Stimulated activated naive B cell treated with anti-CD40 and anti-IgM and Interleukin-4, amounts not matched to agents 10 μg/mL and 1 μg/mL and 100 μg/mL, for 72 hours (primary cell): Measurements from ENCODE around the gene IL18RAP.

Source experiments
- ATAC-seq, 2 donors: fragments of 150-1000 bp; cut with Tn5 transposase; replicated peaks; 2 replicates each; pipeline ENCODE4 v1.10.0; 2021; ENCODE audit warnings: moderate library complexity in 1 of 2
- DNase-seq: peaks from one replicate; pipeline ENCODE4 v3.0.0; 2021
- H3K27ac Mint-ChIP-seq: one replicate; pipeline ENCODE4 v1.8.0; 2022; ENCODE audit warnings: mild to moderate bottlenecking, mixed read lengths
- H3K27me3 Mint-ChIP-seq, 2 donors: one replicate each; pipeline ENCODE4 v1.8.0; 2022; ENCODE audit warnings: mixed read lengths in 2 of 2
- H3K36me3 Mint-ChIP-seq, 2 donors: one replicate each; pipeline ENCODE4 v1.8.0; 2022; ENCODE audit warnings: mixed read lengths in 2 of 2, mild to moderate bottlenecking in 1 of 2
- H3K4me1 Mint-ChIP-seq, 2 donors: one replicate each; pipeline ENCODE4 v1.8.0; 2022; ENCODE audit warnings: mixed read lengths in 2 of 2, mild to moderate bottlenecking in 1 of 2
- H3K4me3 Mint-ChIP-seq, 2 donors: one replicate each; pipeline ENCODE4 v1.8.0; 2022; ENCODE audit warnings: mild to moderate bottlenecking in 2 of 2, mixed read lengths in 2 of 2, moderate library complexity in 1 of 2
- H3K9me3 Mint-ChIP-seq, 2 donors: one replicate each; pipeline ENCODE4 v1.8.0; 2022; ENCODE audit warnings: mixed read lengths in 2 of 2, mild to moderate bottlenecking in 1 of 2

The IL18RAP gene

DNA sequence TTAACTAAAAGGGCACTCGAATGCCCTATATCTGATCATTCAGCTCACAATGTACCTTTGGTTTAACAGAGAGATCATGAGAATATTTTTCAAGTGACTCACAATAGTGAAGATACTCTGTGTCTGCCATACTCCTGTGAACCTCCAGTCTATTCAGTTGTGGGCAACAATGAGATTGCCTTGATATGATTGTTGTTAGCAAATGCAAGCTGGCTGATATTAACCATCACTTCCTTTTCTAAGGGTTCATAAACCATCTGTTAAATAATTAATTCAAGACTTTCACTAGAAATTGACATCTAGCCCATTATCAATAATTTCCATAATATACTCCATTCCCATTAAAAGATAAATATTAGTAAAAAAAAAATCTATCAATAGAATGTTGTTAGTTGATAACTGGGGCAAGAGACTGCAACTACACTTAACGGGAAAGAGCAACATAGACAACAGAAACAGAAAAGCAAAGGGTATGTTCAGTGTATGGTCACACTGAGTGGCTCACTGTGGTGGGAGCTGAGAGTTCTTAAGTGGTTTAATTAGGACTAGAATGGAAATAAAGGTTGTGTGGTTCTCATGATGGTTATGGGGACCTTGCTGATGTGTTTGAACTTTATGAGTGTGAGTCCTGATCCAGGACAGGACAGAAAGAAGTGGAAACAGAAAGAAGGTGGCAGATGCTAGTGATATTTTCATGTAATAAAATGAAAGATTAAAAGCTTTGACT, 11.9 kb downstream of the IL18RAP start:
- peak; percentile 29 to 31 for ATAC-seq
- Mint-ChIP-seq H3K27ac (no peak overlapping the region), H3K9me3 (no peaks in the 10 kb centered on the region), H3K36me3 (no peaks in the 10 kb centered on the region), H3K27me3 (no peaks in the 10 kb centered on the region), H3K4me3 (no peak overlapping the region), H3K4me1 (peaks cover 13 to 17% of the 10 kb centered on the region in 2 donors)
- DNase-seq, result no peak

DNA sequence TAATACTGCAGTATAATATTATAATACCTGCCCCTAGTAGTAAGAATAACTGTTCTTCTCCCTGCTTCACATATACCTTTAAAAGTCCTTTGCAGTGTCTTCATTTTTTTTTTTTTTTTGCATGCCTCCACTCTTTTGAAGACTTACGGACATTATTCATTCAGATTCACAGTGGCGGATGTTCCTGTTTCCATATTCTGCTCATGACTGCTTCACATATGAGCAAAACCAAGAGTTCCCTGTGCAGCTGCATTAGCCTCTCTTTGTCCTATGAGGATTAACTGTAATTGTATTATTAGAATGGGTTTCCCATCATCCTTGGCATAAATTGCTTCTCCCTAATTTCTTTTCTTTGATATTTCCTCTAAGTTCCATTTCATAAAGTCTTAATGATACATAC, 12.8 kb downstream of the IL18RAP start:
- H3K27ac Mint-ChIP-seq, result no peak overlapping the region
- H3K4me3 Mint-ChIP-seq, result peak overlapping the region in 1 of 2 donors; percentile 37
- no peaks in the 10 kb centered on the region for H3K36me3 Mint-ChIP-seq
- DNase-seq, result no peak
- no peaks in the 10 kb centered on the region for H3K27me3 Mint-ChIP-seq
- peaks cover 13 to 17% of the 10 kb centered on the region in 2 donors for H3K4me1 Mint-ChIP-seq
- H3K9me3 Mint-ChIP-seq, result no peaks in the 10 kb centered on the region
- no peak for ATAC-seq

DNA sequence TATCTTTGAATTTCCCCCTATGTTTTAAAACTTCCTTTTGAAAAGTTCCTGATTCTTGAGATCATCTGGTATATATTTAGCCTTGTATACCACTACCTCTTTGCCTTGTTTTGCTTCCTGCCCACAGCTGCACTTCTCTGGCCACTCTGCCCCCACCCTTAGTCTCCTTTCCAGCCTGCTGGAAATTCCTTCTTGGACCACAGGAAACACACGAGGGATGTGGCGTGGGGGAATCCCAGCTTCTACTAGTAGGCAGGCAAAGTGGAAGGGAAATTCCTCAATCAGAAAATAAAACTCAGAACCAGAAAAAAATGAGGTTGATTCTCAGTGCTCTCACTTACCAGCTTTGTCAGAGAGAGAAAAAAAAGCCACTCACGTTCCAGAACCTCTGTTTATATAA, 13.4 kb downstream of the IL18RAP start:
- H3K27me3 Mint-ChIP-seq, result no peaks in the 10 kb centered on the region
- ATAC-seq, result peak; percentile 36 to 53
- no peak overlapping the region for H3K27ac Mint-ChIP-seq
- peaks cover 13 to 17% of the 10 kb centered on the region in 2 donors for H3K4me1 Mint-ChIP-seq
- no peaks in the 10 kb centered on the region for H3K36me3 Mint-ChIP-seq
- no peak for DNase-seq
- H3K4me3 Mint-ChIP-seq, result peak overlapping the region; percentile 13 to 37
- H3K9me3 Mint-ChIP-seq, result no peaks in the 10 kb centered on the region

DNA sequence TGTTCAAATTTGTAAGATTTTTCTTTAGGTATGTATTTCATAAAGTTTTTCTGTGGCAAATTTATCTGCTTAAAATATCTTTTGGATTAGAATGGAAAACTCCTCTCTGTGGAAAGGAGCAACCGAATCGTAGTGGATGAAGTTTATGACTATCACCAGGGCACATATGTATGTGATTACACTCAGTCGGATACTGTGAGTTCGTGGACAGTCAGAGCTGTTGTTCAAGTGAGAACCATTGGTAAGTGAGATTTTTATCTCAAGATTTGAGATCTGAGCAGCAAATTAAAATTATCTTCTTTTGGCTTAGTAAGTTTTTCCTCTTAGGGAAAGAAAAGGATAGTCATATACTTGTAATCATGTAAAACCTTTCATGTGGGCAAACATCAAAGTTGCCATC, 14.2 kb downstream of the IL18RAP start:
- H3K27me3 Mint-ChIP-seq, result no peaks in the 10 kb centered on the region
- no peaks in the 10 kb centered on the region for H3K36me3 Mint-ChIP-seq
- H3K4me3 Mint-ChIP-seq, result no peak overlapping the region
- DNase-seq, result no peak
- peaks cover 12 to 17% of the 10 kb centered on the region in 2 donors for H3K4me1 Mint-ChIP-seq
- no peak for ATAC-seq
- no peaks in the 10 kb centered on the region for H3K9me3 Mint-ChIP-seq
- H3K27ac Mint-ChIP-seq, result no peak overlapping the region

DNA sequence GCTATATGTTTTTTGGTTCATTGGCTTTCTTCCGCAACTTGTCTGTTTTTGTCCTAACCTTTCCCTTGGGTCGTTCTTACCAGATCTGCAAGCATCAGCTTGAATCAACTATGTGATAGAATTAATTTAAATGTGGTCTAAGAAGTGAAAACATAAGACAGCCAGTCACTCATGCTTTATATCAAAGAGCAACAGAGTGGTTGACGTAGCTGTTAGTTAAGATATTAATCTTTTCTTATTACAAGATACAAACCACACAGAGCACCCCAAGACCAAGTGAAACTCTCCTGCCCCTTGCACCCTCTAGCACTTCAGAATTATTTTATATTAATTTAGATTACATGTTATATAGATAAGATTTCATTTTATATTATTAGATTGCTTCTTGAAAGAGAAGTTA, 15.2 kb downstream of the IL18RAP start:
- H3K27me3 Mint-ChIP-seq, result no peaks in the 10 kb centered on the region
- peaks cover 12 to 20% of the 10 kb centered on the region in 2 donors for H3K4me1 Mint-ChIP-seq
- H3K27ac Mint-ChIP-seq, result no peak overlapping the region
- DNase-seq (no peak), ATAC-seq (no peak)
- H3K9me3 Mint-ChIP-seq, result no peaks in the 10 kb centered on the region
- no peak overlapping the region for H3K4me3 Mint-ChIP-seq
- H3K36me3 Mint-ChIP-seq, result no peaks in the 10 kb centered on the region

DNA sequence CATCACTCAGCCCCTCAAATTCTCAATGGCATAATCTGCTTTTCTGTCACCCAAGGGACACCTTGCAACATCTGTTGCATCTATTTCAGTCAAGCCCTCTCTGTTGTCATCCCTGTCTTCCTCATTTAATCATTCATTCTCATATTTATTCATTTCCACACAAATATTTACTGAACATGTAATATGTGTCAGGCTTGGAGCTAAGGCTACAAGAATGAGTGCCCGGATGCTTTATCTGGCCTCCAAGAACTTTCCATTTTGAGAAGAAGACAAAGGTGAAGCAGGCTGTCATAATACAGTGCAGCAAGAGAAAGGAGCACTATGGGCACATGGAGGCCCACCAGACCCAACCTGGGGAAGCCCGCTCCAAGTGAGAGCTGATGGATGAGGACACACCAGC, 15.6 kb downstream of the IL18RAP start:
- Mint-ChIP-seq H3K27me3 (no peaks in the 10 kb centered on the region), H3K27ac (no peak overlapping the region), H3K4me3 (no peak overlapping the region), H3K36me3 (no peaks in the 10 kb centered on the region), H3K9me3 (no peaks in the 10 kb centered on the region), H3K4me1 (peaks cover 12 to 21% of the 10 kb centered on the region in 2 donors)
- ATAC-seq (no peak), DNase-seq (no peak)

DNA sequence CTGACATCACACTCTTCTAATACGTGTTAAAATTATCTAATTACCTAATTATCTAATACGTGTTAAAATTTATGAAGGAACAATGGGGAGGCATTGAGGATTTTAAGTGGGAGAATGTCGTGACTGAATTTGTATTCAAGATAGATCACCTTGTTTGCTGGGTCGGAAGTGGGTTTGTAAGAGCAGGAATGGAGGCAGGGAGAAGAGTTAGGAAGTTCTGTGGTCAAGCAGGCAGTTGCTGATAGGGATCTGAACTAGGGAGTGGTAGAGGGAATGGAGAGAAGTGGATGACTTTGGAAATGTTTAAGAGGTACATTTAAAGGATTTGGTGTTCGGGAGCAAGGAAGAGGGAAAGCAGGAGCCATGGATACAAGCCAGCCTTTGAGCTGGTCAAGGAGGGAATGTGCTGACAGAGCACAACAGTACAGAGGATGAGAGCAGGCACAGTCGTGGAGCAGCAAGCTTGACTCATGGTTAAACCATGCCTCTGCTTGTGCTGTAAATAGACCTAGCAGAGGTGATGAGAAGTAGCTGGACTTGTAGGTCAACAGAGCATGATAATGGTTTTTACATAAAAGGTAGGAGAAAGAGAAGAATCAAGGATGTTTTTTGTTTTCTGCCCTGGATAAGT, 16.2 kb downstream of the IL18RAP start:
- ATAC-seq, result no peak
- no peaks in the 10 kb centered on the region for H3K9me3 Mint-ChIP-seq
- no peaks in the 10 kb centered on the region for H3K27me3 Mint-ChIP-seq
- no peak for DNase-seq
- H3K4me3 Mint-ChIP-seq, result no peak overlapping the region
- H3K4me1 Mint-ChIP-seq, result peaks cover 12 to 21% of the 10 kb centered on the region in 2 donors
- H3K27ac Mint-ChIP-seq, result no peak overlapping the region
- H3K36me3 Mint-ChIP-seq, result no peaks in the 10 kb centered on the region

DNA sequence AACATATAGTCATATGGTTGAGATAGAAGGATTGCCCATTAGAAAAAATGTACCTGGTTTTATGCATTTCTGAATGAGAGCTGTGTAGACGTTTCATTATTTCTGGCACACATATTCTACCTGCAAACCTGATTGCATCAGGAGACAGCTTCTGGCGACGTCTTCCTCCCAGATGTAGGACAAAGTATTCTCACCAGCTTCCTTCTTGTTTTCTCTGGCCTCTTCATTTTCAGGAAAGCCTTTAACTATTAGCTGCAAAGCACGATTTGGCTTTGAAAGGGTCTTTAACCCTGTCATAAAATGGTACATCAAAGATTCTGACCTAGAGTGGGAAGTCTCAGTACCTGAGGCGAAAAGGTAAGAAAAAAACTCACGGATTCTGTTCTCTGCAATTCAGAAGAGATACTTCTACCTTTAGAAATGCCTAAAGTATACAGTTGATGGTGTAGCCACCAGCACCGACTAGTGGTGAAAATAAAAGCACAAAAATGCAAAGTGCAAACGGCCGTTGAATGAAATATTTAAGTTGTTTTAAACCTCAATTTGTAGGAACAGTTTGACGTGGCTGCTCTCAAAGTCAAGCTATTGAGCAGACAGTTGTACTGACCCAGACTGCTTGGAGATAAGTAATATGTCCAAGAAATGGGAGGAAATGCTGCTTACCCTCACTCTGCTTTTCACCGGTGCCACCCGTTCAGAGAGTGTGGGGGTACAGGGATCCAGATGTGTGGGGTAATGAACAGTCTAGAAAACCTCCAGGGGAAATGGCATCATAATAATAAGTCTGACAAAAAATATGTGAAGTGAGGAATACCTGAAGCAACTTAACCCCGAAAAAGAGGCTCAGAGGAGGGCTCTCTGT, 20.2 kb downstream of the IL18RAP start:
- no peak overlapping the region for H3K4me3 Mint-ChIP-seq
- H3K27me3 Mint-ChIP-seq, result peaks cover 0 to 5% of the 10 kb centered on the region in 2 donors

DNA sequence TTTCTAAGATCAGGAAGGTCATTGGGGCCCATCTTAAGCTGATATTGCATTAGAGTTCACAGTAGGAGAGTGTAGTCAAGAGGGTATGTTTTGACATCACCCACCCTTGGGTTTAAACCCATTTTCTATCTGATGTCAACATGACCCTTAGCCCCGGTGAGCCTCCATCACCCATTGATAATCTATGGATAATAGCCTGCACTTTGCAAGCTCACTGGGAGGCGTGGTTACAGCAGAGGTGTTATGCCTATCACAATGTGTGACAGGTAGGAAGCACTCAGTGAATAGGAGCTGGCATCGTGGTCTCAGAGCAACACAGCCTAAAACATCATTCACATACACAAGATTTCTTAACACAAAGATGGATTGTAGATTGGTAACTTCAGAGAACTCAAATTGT, 21.3 kb downstream of the IL18RAP start:
- peaks cover 0 to 5% of the 10 kb centered on the region in 2 donors for H3K27me3 Mint-ChIP-seq
- H3K4me3 Mint-ChIP-seq, result no peak overlapping the region
- no peaks in the 10 kb centered on the region for H3K9me3 Mint-ChIP-seq
- no peak for ATAC-seq
- peaks cover 0 to 5% of the 10 kb centered on the region in 2 donors for H3K4me1 Mint-ChIP-seq
- no peak for DNase-seq
- H3K27ac Mint-ChIP-seq, result no peak overlapping the region
- H3K36me3 Mint-ChIP-seq, result no peaks in the 10 kb centered on the region

More for the DNA sequence above, 20.2 kb downstream of the IL18RAP start:
- H3K36me3 Mint-ChIP-seq, result no peaks in the 10 kb centered on the region
- peaks cover 0 to 5% of the 10 kb centered on the region in 2 donors for H3K4me1 Mint-ChIP-seq
- DNase-seq (peak; percentile 26), ATAC-seq (peak; percentile 73 to 75)
- no peaks in the 10 kb centered on the region for H3K9me3 Mint-ChIP-seq
- H3K27ac Mint-ChIP-seq, result no peak overlapping the region

DNA sequence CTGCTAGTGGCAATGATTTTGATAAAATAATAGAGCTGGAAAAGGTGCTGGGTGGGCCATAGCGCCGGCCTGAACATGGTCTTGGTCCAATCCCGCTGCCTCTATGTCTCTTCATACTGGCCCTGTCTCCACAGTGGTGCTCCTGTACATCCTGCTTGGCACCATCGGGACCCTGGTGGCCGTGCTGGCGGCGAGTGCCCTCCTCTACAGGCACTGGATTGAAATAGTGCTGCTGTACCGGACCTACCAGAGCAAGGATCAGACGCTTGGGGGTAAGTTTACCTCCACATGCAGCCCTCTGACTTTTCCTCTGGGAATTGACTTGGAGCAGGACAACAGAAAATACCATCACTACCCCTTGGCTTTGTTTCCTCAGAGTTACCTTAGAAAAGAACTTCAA, 24.0 kb downstream of the IL18RAP start:
- peaks cover 0 to 5% of the 10 kb centered on the region in 2 donors for H3K4me1 Mint-ChIP-seq
- H3K9me3 Mint-ChIP-seq, result no peaks in the 10 kb centered on the region
- H3K27me3 Mint-ChIP-seq, result peaks cover 0 to 5% of the 10 kb centered on the region in 2 donors
- ATAC-seq (no peak), DNase-seq (no peak)
- H3K36me3 Mint-ChIP-seq, result no peaks in the 10 kb centered on the region
- H3K4me3 Mint-ChIP-seq, result no peak overlapping the region
- no peak overlapping the region for H3K27ac Mint-ChIP-seq

DNA sequence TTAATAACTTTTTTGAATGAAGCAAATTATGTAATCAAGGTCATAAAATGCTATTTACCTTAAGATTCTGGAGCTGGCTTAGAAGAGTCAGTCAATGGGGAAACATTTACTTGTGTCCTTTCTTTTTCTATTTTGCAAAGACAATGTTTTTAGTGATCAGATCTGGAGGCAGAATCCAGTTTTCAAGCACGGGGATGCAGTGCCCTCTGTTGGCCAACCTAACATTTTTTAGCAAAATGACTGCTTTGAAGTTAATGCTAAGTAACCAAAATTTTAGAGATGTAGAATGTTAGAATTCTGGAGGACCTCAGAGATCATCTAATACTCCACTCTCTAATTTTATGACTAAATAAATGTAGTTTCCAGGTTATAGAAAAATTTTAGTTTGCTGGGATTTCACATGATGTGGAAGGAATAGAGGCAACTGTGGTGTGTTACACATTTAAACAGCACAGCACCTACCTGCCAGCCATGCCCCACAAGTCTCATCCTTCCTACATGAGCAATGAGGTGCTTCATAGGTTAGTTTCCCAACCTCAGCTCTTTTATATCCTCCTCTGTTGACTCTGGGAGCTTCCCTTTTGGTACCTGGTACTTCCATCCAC, 26.5 kb downstream of the IL18RAP start:
- H3K27ac Mint-ChIP-seq, result no peak overlapping the region
- DNase-seq (peak; percentile 9), ATAC-seq (peak in 1 of 2 donors; percentile 41)
- H3K4me1 Mint-ChIP-seq, result no peaks in the 10 kb centered on the region
- H3K4me3 Mint-ChIP-seq, result no peak overlapping the region
- no peaks in the 10 kb centered on the region for H3K36me3 Mint-ChIP-seq
- H3K9me3 Mint-ChIP-seq, result no peaks in the 10 kb centered on the region
- peaks cover 0 to 5% of the 10 kb centered on the region in 2 donors for H3K27me3 Mint-ChIP-seq

DNA sequence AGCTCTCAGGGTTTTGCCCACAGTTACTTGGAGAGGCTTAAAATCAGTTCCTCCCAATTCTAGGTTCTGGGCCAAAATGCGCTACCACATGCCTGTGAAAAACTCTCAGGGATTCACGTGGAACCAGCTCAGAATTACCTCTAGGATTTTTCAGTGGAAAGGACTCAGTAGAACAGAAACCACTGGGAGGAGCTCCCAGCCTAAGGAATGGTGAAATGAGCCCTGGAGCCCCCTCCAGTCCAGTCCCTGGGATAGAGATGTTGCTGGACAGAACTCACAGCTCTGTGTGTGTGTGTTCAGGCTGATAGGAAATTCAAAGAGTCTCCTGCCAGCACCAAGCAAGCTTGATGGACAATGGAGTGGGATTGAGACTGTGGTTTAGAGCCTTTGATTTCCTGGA, 29.0 kb downstream of the IL18RAP start:
- Mint-ChIP-seq H3K9me3 (peaks cover 5% of the 10 kb centered on the region in 2 donors), H3K36me3 (no peaks in the 10 kb centered on the region), H3K27me3 (peaks cover 4 to 8% of the 10 kb centered on the region in 2 donors), H3K27ac (no peak overlapping the region), H3K4me3 (no peak overlapping the region), H3K4me1 (no peaks in the 10 kb centered on the region)
- DNase-seq (no peak), ATAC-seq (no peak)

DNA sequence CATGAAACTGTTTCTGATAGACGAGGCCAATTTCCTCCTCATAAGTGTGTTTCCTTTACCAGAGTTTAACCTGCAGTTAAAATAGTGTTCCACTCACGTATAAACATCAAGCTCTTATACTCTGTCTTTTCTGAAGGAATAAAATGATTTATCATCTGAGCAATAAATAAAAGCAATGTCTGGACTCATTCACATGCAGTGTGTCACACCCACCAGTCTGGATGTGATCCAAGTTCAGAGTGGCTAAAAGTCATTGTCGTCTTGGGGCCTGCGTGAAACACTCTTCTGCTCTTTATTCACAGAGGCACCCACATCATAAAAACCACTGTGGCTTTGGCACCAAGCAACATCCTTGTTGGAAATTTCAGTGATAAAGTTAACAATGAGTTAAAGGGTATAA, 30.5 kb downstream of the IL18RAP start:
- no peak overlapping the region for H3K27ac Mint-ChIP-seq
- no peak overlapping the region for H3K4me3 Mint-ChIP-seq

DNA sequence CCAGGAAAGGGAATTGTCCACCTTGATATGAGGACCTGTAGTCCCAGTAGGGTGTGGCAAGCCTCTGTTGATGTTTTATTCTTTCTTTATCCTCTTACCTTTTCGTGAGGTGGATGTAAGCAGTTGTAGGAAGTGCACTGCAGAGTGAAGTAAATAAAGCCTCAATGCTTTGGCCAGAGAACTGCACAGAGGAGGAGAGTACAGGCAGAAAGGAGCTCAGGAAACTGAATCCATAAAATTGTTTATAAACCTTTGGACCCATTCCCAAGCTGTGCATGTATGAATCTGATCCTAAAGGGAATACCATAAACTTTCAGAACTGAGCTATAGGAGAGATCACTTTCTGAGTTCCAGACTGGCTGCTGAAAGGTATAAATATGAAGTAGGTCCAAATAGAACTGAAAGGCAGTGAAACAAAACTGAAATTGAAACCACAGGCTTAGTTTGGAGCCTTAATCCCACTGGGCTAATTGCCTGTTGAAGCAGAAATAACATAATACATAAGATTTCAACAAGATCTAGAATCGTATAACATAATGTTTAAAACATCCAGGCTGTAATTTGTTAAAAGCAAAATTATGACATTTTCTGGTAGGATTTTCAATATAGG, 32.2 kb downstream of the IL18RAP start:
- ATAC-seq (no peak), DNase-seq (no peak)
- H3K27me3 Mint-ChIP-seq, result peaks cover 6 to 8% of the 10 kb centered on the region in 2 donors
- no peaks in the 10 kb centered on the region for H3K36me3 Mint-ChIP-seq
- no peak overlapping the region for H3K27ac Mint-ChIP-seq
- H3K9me3 Mint-ChIP-seq, result peaks cover 5% of the 10 kb centered on the region in 2 donors
- no peaks in the 10 kb centered on the region for H3K4me1 Mint-ChIP-seq
- no peak overlapping the region for H3K4me3 Mint-ChIP-seq

More for the DNA sequence above, 30.5 kb downstream of the IL18RAP start:
- H3K36me3 Mint-ChIP-seq, result no peaks in the 10 kb centered on the region
- peaks cover 5% of the 10 kb centered on the region in 2 donors for H3K9me3 Mint-ChIP-seq
- H3K27me3 Mint-ChIP-seq, result peaks cover 4 to 6% of the 10 kb centered on the region in 2 donors
- no peaks in the 10 kb centered on the region for H3K4me1 Mint-ChIP-seq
- DNase-seq, result no peak
- ATAC-seq, result no peak
